Prostate gland (tissue), 2 donors: ENCODE results near the gene SLC16A10. TPM values are rescaled to one million over a fixed set of nuclear protein-coding genes. Genes with fewer than 3 reads are reported as not detected.

ENCODE experiments used
- DNase-seq: peaks from one replicate; pipeline ENCODE4 v3.0.0-alpha.2; 2019; ENCODE audit warnings: low spot score
- H3K27ac ChIP-seq, 2 donors: fragments of 200-600 bp; sonication (generic); 2 replicates each; pipeline ENCODE4 v1.5.1; 2017 to 2019
- H3K27me3 ChIP-seq: fragments of 200-600 bp; sonication (generic); replicated peaks from 2 replicates; pipeline ENCODE4 v1.5.1; 2019; ENCODE audit not compliant: insufficient read depth
- H3K36me3 ChIP-seq, 2 donors: fragments of 200-600 bp; sonication (generic); 1 replicate in 1 of 2; 2 replicates in 1 of 2; pipeline versions ENCODE4 v1.5.1 to v1.8.1; 2017 to 2019
- H3K4me1 ChIP-seq: fragments of 200-600 bp; sonication (generic); replicated peaks from 2 replicates; pipeline ENCODE4 v1.5.1; 2019
- H3K4me3 ChIP-seq, 2 donors: fragments of 200-600 bp; sonication (generic); 2 replicates each; pipeline ENCODE4 v1.5.1; 2017 to 2019
- H3K9me3 ChIP-seq: fragments of 200-600 bp; sonication (generic); 2 replicates; pipeline ENCODE4 v1.5.1; 2017
- POLR2A ChIP-seq: fragments of 450-650 bp; IDR thresholded peaks from one replicate; pipeline ENCODE4 v1.6.1; 2016; ENCODE audit warnings: antibody characterized with exemption, mild to moderate bottlenecking
- POLR2AphosphoS5 ChIP-seq: sonication (generic); formaldehyde crosslinking; IDR thresholded peaks from one replicate; pipeline ENCODE4 v1.6.1; 2017; ENCODE audit warnings: antibody characterized with exemption
- WGBS: methylation state at CpG from one replicate; pipeline ENCODE4 v1.1.5; 2018; 5-methylcytosine and 5-hydroxymethylcytosine counted together
- intact Hi-C: fragments of 100-400 bp; cut with DNase I; formaldehyde crosslinking; loops from one replicate; pipeline ENCODE4 v1.14.2; 2022
- total RNA-seq, 2 donors: library from RNA; depleted of rRNA; stranded (reverse); fragments of >200 nt; gene quantifications; one replicate each; pipeline ENCODE4 v1.1.0, GENCODE V29; 2016
- TF ChIP-seq, protein P1 (sequence below), 4 experiments: fragments of 200-600 bp in 2 of 4; fragments of 450-650 bp in 2 of 4; sonication (generic) in 2 of 4; IDR thresholded peaks; 1 replicate in 3 of 4; 2 replicates in 1 of 4; pipeline ENCODE4 v1.5.1; 2016 to 2019; ENCODE audit warnings: antibody characterized with exemption in 4 of 4, mild to moderate bottlenecking in 2 of 4, moderate library complexity in 2 of 4

SLC16A10 gene
- total RNA-seq, 2 donors from 2014 or later, result 11.5 to 12.5 TPM

DNA sequence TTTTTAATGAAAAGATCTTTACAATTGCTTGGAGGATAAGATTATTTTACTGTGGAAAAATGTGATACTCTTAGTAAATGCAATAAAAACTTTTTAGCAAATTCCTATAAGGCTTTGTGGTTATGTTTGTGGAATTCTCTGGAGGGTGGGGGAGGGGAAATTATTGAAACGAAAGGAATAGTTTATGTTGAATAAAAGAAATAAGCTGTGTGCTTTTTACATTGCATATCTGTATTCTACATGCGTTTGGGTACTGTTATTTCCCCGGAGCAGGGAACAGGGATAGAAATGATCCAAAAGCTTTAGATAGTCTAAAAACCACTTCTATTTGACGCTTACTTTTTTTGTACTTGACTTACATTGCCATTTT is 143.8 kb downstream of the SLC16A10 start:
- 88% methylated on average over 4 of the region's 4 CpGs for whole genome bisulfite sequencing
- no peaks in the 10 kb centered on the region for H3K36me3 ChIP-seq
- TF ChIP-seq, protein P1, sequence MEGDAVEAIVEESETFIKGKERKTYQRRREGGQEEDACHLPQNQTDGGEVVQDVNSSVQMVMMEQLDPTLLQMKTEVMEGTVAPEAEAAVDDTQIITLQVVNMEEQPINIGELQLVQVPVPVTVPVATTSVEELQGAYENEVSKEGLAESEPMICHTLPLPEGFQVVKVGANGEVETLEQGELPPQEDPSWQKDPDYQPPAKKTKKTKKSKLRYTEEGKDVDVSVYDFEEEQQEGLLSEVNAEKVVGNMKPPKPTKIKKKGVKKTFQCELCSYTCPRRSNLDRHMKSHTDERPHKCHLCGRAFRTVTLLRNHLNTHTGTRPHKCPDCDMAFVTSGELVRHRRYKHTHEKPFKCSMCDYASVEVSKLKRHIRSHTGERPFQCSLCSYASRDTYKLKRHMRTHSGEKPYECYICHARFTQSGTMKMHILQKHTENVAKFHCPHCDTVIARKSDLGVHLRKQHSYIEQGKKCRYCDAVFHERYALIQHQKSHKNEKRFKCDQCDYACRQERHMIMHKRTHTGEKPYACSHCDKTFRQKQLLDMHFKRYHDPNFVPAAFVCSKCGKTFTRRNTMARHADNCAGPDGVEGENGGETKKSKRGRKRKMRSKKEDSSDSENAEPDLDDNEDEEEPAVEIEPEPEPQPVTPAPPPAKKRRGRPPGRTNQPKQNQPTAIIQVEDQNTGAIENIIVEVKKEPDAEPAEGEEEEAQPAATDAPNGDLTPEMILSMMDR (IDR thresholded peaks at IDR 0.05), result no peak
- TF ChIP-seq POLR2AphosphoS5, result no peak
- TF ChIP-seq POLR2A, result no peak
- DNase-seq, result no peak
- H3K9me3 ChIP-seq, result no peaks in the 10 kb centered on the region
- no peak overlapping the region for H3K27ac ChIP-seq
- no peaks in the 10 kb centered on the region for H3K27me3 ChIP-seq
- no peaks in the 10 kb centered on the region for H3K4me1 ChIP-seq
- intact Hi-C loops, result no loop called here
- H3K4me3 ChIP-seq, result no peak overlapping the region

DNA sequence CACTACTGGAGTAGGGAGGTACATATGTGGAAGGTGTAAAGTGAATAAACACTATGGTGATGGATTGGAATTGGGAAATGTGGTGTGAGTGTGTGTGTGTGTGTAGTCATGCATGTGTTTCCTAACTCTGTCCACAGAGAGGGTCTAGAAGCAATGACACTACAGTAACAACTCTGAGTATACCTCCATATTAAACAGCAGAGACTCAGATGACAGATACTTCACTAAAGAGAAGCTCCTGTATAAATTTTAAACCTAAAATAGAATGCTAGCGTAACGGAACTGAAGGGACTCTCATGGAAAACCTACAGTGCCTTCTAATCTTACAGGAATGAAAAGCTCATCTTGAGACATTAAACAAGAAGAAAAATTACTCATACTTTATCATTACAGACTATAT is 150.5 kb downstream of the SLC16A10 start:
- no peaks in the 10 kb centered on the region for H3K4me1 ChIP-seq
- no peak overlapping the region for H3K27ac ChIP-seq
- 94% methylated on average over 2 of the region's 2 CpGs for WGBS
- H3K27me3 ChIP-seq, result no peaks in the 10 kb centered on the region
- H3K4me3 ChIP-seq, result no peak overlapping the region
- no peak for DNase-seq
- H3K9me3 ChIP-seq, result no peaks in the 10 kb centered on the region
- TF ChIP-seq POLR2A, result no peak
- TF ChIP-seq, protein P1 (IDR thresholded peaks at IDR 0.05), result no peak
- intact Hi-C loops, result no loop called here
- H3K36me3 ChIP-seq, result no peaks in the 10 kb centered on the region

DNA sequence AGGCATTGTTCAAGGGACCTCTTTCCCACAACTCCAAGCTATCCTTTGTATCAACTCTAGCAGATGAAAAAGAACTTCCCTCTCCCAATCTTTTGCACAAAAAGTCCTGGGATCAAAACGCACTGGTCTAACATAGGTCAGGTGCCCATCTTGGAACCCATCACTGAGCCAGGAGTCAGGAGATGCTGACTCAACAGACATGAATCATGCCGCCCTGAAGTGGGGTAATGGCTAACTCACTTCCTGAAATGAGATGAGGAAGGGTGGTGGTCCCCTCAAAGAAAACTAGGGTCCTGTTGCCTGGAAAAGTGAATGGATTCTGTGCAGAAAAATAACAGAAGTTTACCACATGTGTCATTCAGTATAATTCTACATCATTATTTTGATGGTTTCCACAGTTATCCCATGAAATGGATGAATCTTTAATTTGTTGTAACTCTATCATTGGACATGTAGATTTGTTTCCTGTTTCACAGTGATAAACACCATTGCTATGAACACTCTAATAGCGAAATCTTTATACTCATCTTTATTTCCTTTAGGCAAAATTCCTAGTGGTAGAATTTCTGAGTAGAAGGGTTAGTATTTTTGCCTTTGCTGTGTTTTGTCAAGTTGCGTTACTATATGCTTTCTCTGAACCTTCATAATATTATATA is 151.3 kb downstream of the SLC16A10 start:
- no peaks in the 10 kb centered on the region for H3K4me1 ChIP-seq
- intact Hi-C loops, result no loop called here
- H3K4me3 ChIP-seq, result no peak overlapping the region
- DNase-seq, result no peak
- no peaks in the 10 kb centered on the region for H3K36me3 ChIP-seq
- TF ChIP-seq POLR2A, result no peak
- TF ChIP-seq, protein P1 (IDR thresholded peaks at IDR 0.05), result no peak
- TF ChIP-seq POLR2AphosphoS5, result no peak
- no peak overlapping the region for H3K27ac ChIP-seq
- no peaks in the 10 kb centered on the region for H3K27me3 ChIP-seq
- 88% methylated on average over 4 of the region's 4 CpGs for WGBS
- no peaks in the 10 kb centered on the region for H3K9me3 ChIP-seq

DNA sequence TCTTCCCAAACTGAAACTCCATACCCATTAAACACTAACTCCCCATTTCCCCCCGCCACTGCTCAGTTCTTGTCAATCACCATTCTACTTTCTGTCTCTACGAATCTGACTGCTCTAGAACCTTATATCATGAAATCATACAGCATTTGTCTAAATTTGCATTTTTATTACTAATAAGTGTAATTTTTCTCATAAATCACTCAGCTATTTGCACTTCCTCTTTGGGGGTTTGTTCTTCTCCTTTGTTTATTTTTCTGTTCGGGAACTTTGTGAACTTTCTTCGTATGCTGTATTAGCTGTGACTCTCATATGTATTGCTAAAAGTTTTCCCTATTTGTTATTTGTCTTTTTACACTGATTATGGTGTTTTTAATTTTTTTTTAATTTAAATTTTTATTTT is 152.2 kb downstream of the SLC16A10 start:
- WGBS, result 48% methylated on average over 4 of the region's 4 CpGs
- H3K36me3 ChIP-seq, result no peaks in the 10 kb centered on the region

DNA sequence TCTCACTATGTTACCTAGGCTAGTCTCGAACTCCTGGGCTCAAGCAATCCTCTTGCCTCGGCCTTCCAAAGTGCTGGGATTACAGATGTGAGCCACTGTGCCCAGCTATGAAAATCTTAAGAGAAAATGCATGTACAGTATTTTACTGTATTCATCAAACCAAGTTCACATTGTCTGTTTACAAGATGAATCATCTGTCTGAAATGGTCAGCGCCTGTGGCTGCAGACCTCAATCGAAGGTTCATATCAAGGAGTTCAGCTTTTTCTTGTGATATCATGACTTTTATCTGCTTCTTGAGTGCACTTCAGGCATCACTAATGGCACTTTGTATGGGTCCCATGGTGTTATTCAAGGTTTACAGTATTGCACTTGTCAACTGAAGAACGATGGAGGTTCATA is 155.1 kb downstream of the SLC16A10 start:
- TF ChIP-seq POLR2A (no peak), POLR2AphosphoS5 (no peak)
- TF ChIP-seq, protein P1 (IDR thresholded peaks at IDR 0.05), result no peak
- H3K9me3 ChIP-seq, result no peaks in the 10 kb centered on the region
- no peaks in the 10 kb centered on the region for H3K36me3 ChIP-seq
- 85% methylated on average over 5 of the region's 5 CpGs for WGBS
- H3K4me3 ChIP-seq, result no peak overlapping the region
- no peak overlapping the region for H3K27ac ChIP-seq
- no peak for DNase-seq
- intact Hi-C loops, result no loop called here
- H3K4me1 ChIP-seq, result no peaks in the 10 kb centered on the region
- no peaks in the 10 kb centered on the region for H3K27me3 ChIP-seq

More for the DNA sequence above, 152.2 kb downstream of the SLC16A10 start:
- intact Hi-C loops, result no loop called here
- Histone ChIP-seq H3K9me3 (no peaks in the 10 kb centered on the region), H3K27ac (no peak overlapping the region), H3K27me3 (no peaks in the 10 kb centered on the region), H3K4me1 (no peaks in the 10 kb centered on the region), H3K4me3 (no peak overlapping the region)
- no peak for TF ChIP-seq POLR2AphosphoS5
- no peak for TF ChIP-seq POLR2A
- TF ChIP-seq, protein P1 (IDR thresholded peaks at IDR 0.05), result no peak
- no peak for DNase-seq
